Cerebellar cortex (tissue), 1 donor: ENCODE results near the gene RAVER2.
"Not testable (repeated sequence)": the region's sequence is repeated elsewhere in the genome, so short reads cannot be mapped to it uniquely, and the experiment has no call there.

Source experiments
- DNase-seq: peaks from one replicate; pipeline ENCODE4 v3.0.0-alpha.2; 2015; ENCODE audit warnings: low spot score

Gene RAVER2

DNA sequence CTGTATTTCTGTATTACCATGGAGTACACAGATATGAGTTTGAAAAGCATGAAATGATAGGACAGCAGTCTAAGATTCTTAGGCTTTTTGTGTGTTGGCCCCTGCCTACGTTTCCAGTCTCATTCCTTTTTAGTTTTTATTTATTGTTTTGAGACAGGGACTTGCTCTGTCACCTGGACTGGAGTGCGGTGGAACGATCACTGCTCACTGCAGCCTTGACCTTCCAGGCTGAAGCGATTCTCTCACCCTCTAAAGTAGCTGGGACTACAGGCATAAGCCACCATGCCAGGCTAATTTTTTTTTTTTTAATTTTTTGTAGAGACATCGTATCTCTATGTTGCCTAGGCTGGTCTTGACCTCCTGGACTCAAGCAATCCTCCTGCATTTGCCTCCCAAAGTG, 3.8 kb downstream of the RAVER2 start:
- no peak for DNase-seq

DNA sequence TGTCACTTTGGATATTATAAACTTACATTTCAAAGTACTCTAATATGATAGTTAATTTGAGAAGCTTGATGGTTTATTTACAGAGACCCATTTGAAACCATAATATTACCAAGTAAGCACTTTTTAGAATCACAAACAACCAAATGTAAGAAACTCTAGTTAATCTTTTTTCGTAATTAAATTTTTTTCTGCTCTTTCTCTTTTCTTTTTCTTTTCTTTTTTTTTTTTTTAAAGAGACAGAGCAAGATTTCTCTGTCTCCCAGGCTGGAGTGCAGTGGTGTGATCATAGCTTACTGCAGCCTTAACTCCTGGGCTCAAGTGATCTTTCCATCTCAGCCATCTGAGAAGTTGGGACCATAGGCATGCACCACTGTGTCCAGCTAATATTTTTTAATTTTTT, 5.2 kb downstream of the RAVER2 start:
- DNase-seq, result no peak

DNA sequence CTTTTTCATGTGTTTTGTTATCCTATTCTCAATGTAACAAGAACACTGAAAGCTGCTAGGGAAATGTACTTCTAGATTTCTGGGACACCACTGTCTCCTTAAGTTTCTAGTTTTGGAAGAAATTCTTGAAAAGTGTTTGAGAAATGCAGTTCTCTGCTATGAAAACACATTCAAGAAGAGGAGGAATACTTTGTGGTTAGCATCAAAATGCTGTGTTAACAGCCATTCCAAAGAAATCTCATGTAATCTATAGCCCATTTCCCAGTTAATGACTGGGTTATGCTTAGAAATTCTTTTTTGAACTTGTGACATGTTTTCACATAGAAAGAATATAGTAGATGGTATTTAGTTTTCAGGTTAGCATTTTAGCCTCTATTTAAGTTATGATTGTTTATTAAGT, 6.0 kb downstream of the RAVER2 start:
- no peak for DNase-seq

DNA sequence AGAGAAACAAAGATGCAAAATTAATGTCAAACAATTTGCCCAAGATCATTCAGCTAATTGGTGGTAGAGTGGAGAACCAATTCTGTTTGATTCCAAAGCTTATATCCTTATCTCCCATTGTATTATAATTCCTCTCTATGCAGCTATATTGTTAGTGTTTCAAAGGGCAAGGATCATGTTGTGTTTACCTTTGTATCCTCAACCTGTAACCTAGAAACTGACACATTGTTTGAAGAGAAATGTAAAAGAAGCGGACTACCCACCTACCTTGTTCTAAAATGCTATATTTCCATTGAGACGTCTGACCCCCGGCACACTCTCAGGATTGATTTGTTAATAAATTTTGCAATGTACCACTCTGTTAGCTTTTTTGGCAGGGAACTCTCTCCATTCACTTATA, 9.3 kb downstream of the RAVER2 start:
- no peak for DNase-seq

DNA sequence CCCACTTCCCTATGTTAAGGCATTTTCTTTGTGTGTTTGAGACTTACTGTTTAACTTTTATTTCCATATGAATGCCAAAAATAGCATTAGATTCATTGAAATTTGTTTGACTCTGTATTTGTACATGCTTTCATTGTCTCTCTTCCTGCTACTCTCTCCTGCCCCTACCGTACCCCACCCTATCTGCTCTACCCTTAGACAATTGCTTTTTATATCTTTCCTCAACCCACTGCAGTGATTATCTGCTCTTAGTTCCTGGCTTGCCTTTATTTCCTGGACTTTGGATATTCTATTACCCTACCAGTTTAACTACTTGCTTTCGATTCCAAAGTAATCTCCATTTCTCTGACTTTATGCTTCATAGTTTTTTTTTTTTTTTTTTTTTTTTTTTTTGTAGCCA, 10.5 kb downstream of the RAVER2 start:
- no peak for DNase-seq

DNA sequence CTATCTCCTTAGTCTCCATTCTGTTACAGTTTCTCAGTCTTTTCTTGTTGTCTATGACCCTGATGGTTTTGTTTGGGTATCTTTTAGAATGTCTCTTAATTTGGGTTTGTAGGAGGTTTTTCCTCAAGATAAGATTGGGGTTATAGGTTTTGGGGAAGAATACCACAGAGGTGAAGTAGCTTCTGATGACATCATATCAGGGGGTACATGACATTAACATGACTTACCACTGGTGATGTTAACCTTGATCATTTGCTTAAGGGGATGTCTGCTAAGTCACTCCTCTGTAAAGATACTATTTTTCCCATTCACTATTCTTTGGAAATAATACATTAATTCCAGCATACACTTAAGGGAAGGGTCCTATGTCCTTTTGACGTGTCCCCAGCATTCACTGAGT, 11.9 kb downstream of the RAVER2 start:
- DNase-seq, result no peak

DNA sequence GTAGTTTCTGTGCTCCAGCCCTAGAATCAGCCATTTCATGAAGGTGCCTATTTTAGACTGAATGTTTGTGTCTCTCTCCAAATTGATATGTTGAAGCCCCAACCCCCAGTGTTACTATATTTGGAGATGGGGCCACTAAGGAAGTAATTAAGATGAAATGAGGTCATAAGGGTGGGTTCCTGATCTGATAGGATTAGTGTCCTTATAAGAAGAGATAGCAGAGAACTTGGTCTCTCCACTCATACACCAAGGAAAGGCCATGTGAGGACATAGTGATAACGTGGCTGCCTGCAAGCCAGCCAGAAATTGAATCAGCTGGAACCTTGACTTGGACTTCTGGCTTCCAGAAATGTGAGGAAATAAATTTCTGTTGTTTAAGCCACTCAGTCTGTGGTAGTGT, 12.3 kb downstream of the RAVER2 start:
- DNase-seq, result no peak

DNA sequence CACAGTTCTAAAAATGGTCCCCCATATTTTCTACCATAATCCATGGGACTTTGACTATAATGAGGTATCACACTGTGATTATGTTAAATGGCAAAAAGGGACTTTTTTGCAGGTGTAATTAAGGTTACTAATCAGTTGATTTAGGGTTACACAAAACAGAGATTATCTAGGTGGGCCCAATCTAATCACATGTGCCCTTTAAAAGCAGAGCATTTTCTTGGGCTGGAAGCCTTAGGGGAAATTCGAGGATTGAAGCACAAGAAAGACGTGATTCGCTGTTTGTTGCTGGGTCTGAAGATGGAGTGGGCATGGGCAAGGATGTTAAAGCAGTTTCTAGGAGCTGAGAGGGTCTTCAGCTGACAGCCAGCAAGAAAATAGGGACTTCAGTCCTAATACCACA, 13.4 kb downstream of the RAVER2 start:
- no peak for DNase-seq

DNA sequence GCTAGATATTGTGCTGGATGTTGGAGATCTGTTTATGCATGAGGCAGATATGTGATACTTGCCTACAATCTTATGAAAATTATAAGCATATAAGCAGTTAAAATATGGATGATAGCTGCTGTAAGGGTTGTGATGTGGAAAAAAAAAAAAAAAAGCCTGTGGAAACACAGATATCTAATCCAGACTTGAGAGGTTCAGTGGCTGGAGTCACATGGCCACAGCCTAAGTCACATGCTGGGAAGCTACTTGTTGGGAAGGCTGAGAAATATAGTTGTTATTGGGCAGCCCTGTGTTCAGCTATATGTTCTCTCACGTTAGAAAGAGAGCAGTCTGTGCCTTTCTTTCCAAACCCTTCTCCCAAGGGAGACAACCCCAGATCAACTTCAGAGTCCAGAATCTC, 15.1 kb downstream of the RAVER2 start:
- DNase-seq, result no peak

DNA sequence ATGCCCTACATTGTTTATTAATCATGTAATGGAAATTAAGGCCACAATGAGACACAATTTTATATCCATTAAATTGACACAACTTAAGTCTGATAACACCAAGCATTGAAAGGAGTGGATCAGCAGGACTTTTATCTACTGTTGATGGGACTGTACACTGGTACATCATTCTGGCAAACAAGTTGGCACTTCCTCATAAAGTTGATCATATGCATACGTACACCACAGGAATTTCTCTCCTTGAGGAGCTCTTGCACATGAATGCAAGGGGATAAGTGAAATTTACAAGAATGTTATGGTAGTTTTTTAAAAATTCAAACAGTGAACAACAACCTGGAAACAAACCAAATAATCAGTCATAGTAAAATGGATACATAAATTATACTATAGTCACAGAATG, 20.1 kb downstream of the RAVER2 start:
- DNase-seq, result no peak

DNA sequence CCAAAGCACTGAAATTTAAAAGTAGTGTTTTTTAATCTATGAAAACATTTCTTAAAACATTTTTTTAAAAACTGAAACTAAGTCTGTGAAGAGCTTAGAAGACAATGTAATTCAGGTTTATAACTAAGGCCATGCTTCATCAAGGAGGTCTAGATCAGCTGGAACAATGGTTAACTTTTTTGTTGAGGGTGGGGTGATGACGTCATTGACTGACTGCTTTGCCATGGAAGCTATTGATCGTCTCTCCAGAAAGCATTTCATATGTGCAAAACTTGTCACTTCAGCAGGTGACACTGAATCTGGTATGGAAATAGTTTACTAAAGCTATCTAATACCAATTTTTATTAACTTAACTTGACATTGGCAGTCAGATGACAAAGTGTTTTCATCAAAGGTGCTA, 21.0 kb downstream of the RAVER2 start:
- no peak for DNase-seq

DNA sequence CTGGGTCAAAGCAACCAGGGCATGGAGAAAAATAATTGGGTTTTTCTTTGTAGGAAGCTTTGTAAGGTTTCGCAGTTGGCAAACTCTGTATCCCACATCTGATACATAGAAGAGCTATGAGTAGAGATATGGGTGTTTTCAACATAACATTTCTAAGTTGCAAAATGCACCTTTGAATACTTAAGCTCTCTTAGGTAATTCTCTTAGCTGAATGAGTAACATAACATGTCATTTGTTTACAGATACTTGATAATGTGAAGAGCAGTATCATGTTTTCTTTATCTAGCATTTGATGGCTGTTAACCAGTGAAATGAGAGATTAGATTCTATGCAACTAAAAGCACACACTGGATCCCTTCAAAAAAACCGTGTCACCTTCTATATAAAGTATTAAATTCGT, 21.6 kb downstream of the RAVER2 start:
- DNase-seq, result no peak

DNA sequence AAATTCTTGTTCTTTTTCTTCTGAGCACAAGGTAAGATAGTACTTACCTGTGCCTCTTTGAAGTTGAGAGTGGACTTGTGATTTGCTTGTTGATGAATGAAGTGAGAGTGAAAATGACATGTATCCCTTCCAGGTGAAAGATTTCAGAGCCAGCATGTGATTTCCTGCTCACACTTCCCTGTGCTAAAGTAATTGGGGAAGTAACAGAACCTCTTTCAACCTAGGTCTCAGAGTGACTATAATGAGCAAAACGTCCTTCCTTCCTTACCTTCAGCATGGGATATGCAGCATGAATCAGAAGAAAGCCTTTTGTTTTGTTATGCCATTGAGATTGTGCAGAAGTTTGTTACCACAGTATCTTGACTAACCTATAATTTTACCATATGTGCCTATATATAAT, 24.6 kb downstream of the RAVER2 start:
- no peak for DNase-seq

DNA sequence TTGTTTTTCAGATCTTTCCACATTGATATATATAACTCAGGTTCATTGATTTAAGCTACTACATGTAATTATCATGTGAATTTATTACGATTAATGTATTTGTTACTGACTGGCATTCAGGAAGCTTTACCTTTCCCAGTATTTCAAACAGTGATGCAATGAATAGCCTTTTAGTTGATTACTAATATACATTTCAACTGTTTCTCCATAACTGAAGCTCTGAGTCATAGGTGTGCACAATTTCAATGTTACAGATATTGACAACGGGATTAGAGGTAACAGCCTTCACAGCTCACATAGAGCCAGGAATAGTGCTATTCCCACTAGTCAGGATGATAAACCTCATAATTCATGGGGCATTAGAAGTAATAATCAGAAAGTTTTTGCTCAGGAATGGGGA, 25.1 kb downstream of the RAVER2 start:
- DNase-seq, result no peak

DNA sequence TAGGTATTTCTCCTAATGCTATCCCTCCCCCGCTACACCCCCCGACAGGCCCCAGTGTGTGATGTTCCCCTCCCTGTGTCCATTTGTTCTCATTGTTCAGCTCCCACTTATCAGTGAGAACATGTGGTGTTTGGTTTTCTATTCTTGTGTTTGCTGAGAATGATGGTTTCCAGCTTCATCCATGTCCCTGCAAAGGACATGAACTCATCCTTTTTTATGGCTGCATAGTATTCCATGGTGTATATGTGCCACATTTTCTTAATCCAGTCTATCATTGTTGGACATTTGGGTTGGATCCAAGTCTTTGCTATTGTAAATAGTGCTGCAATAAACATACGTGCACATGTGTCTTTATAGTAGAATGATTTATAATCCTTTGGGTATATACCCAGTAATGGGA, 28.4 kb downstream of the RAVER2 start:
- not testable (repeated sequence) for DNase-seq

DNA sequence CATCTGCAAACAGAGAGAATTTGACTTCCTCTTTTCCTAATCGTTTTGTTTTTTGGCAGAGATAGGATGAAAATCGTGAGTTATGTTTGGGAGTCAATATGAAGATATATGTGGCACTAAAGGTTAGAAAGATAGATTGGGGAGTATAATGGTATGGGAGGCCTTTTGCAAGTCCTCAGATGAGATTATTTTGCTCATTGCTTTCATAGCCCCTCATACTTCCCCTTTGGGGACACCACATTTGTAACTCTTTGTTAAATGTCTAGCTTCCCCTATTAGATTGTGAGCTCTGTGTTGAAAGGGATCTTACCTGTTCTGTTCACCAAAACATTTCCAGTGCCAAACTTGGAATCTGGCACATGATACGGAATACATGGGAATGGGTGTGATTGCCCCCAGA, 30.2 kb downstream of the RAVER2 start:
- DNase-seq, result no peak

DNA sequence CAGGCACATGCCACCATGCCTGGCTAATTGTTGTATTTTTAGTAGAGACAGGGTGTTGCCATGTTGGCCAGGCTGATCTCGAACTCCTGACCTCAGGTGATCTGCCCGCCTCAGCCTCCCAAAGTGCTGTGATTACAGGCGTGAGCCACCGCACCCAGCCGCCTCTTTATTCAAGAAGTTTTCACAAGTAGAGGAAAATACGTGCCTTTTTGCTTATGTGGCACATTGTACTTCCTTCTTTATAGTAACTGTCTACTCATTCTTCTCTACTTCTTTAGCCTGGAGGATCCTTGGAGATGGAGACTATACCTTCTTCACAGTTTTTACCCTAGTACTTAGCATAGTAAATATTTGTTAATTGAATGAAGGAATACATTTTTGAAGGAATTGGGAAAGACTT, 37.2 kb downstream of the RAVER2 start:
- not testable (repeated sequence) for DNase-seq

DNA sequence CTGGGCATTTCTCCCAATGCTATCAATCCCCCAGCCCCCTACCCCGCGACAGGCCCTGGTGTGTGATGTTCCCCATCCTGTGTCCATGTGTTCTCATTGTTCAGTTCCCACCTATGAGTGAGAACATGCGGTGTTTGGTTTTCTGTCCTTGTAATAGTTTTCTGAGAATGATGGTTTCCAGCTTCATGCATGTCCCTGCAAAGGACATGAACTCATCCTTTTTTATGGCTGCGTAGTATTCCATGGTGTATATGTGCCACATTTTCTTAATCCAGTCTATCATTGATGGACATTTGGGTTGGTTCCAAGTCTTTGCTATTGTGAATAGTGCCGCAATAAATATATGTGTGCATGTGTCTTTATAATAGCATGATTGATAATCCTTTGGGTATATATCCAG, 38.0 kb downstream of the RAVER2 start:
- DNase-seq, result not testable (repeated sequence)

DNA sequence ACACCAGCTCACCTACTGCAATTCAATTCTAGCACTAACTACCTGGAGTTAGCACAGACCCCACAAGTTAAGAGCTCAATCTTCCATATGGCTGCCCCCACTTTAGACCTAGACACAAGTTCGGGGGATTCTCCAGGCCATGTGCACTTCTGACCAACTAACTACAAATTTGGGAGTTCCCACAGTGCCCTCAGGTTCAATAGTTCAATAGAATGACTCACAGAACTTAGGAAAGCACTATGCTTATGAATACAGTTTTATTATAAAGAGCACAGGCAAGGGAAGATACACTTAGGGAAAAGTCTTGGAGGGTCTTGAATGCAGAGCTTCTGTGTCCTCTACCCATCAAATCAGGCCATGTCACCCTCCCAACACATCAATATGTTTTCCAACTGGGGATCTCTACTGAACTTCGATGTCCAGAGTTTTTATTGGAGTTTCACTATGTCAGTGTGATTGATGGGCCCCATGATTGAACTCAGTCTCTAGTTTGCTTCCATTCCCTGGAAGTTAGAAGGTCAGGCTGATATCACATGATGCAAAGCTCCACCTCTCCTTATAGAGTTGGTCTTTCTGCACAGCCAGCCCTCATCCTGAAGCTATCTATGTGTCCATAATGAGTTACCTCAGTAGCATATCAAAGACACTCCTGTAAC, 46.1 kb downstream of the RAVER2 start:
- no peak for DNase-seq

DNA sequence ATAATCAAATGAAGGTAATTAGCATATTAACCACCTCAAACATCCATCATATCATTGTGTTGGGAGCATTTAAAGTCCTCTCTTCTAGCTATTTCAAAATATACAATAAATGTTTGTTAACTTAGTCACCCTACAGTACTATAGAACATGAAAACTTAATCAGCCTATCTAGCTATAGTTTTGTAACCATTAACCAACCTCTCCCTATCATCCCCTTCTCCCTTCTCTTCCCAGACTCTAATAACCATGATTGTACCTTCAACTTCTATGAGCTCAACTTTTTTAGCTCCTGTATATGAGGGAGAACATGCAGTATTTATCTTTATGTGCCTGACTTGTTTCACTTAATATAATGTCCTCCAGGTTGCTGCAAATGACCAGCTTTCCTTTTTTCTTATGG, 54.0 kb downstream of the RAVER2 start:
- no peak for DNase-seq

DNA sequence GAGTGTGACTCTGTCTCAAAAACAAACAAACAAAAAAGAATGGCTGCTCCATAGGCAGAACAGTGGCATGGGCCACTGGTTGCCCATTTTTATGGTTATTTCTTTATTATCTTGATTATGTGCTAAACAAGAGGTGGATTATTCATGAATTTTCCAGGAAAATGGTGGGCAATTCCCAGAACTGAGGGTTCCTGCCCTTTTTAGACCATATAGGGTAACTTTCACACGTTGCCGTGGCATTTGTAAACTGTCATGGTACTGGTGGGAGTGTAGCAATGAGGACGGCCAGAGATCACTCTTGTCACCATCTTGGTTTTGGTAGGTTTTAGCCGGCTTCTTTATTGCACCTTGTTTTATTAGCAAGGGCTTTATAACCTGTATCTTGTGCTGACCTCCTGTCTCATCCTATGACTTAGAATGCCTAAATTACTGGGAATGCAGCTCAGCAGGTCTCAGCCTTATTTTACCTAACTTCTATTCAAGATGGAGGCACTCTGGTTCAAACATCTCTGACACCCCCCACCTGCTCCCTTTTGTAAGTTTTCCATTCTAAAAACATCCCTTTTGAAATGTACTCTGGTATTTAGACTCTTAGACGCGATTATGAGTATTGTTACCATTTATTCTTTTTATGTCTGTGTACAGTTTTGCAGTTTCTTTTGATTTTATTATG, 57.1 kb downstream of the RAVER2 start:
- DNase-seq, result no peak

DNA sequence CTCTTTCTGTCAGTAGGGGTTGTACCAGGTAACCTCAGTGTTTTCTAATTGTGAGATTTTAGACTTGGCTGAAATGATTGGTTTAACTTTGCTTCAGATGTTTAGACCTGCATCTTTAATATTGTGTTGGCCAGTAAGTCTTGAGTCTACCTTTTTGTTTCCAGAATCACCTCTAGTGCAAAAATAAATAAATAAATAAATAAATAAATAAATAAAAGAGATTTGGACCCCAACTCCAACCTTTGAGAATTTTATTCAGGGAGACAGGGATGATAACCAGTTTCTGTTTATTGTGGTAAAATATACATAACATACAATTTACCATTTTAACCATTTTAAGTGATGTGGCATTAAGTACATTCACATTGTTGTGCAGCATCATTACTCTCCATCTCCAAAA, 64.4 kb downstream of the RAVER2 start:
- no peak for DNase-seq

DNA sequence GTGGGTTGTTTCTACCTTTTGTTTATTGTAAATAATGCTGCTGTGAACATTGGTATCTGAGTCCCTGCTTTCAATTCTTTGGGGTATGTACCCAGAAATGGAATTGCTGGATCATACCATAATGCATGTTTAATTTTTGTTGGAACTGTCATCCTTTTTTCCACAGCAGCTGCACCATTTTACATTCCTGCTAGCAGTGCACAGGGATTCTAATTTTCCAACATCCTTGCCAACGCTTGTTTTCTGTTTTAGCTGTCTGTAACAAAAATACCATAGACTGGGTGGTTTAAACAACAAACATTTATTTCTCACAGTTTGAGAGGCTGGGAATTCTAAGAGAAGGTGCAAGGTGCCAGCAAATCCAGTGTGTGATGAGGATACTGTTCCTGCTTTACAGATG, 65.1 kb downstream of the RAVER2 start:
- no peak for DNase-seq

DNA sequence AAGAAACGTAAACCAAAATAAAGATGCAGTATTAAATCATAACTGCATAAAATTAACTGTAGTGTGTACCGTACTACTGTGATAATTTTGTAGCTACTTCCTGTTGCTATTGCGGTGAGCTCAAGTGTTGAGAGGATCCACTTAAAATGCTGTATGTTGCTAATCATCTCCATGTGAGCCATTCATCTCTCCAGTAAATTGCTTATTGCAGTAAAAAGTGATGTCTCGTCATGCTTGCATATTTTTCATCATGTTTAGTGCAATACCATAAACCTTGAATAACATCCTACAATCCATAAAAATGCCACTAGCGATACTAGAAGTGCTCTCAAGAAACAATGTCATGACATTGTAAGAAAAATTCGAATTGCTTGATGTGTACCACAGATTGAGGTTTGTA, 66.3 kb downstream of the RAVER2 start:
- DNase-seq, result no peak
